HG03103 (cell line): ENCODE data around the gene ROR1.
A peak's percentile ranks its signal among the peaks of the same experiment; 100 is the strongest.
"Not testable (repeated sequence)": the region's sequence is repeated elsewhere in the genome, so short reads cannot be mapped to it uniquely, and the experiment has no call there.

Experiments used
- ATAC-seq: cut with Tn5 transposase; IDR thresholded peaks from one replicate; pipeline ENCODE4 v1.9.1; 2021; ENCODE audit warnings: low read depth; ENCODE audit not compliant: unreplicated experiment

ROR1 gene

GRCh38 chr1:63818567-63819325 lies 44.9 kb downstream of the ROR1 start:
- ATAC-seq, result no peak

GRCh38 chr1:63819795-63820194 lies 46.0 kb downstream of the ROR1 start:
- no peak for ATAC-seq

- ATAC-seq, result no peak
Measured at GRCh38 chr1:63821091-63822005, 47.5 kb downstream of the ROR1 start.

GRCh38 chr1:63822540-63822939 lies 48.7 kb downstream of the ROR1 start:
- no peak for ATAC-seq

GRCh38 chr1:63824451-63824850 lies 50.6 kb downstream of the ROR1 start:
- ATAC-seq, result no peak

GRCh38 chr1:63825111-63825510 lies 51.3 kb downstream of the ROR1 start:
- no peak for ATAC-seq

- not testable (repeated sequence) for ATAC-seq
Measured at GRCh38 chr1:63826246-63826861, 52.5 kb downstream of the ROR1 start.

GRCh38 chr1:63827411-63828321 lies 53.8 kb downstream of the ROR1 start:
- no peak for ATAC-seq

- peak; percentile 98 for ATAC-seq
Measured at GRCh38 chr1:63828322-63829044, 54.7 kb downstream of the ROR1 start.

- ATAC-seq, result no peak
Measured at GRCh38 chr1:63829349-63830327, 55.8 kb downstream of the ROR1 start.

- no peak for ATAC-seq
Measured at GRCh38 chr1:63831409-63831808, 57.6 kb downstream of the ROR1 start.

- no peak for ATAC-seq
Measured at GRCh38 chr1:63833363-63834119, 59.7 kb downstream of the ROR1 start.

GRCh38 chr1:63835128-63835527 lies 61.3 kb downstream of the ROR1 start:
- ATAC-seq, result no peak

- no peak for ATAC-seq
Measured at GRCh38 chr1:63836374-63836773, 62.6 kb downstream of the ROR1 start.

GRCh38 chr1:63836830-63837229 lies 63.0 kb downstream of the ROR1 start:
- ATAC-seq, result no peak

- no peak for ATAC-seq
Measured at GRCh38 chr1:63843010-63843409, 69.2 kb downstream of the ROR1 start.

GRCh38 chr1:63843884-63844283 lies 70.1 kb downstream of the ROR1 start:
- no peak for ATAC-seq

- no peak for ATAC-seq
Measured at GRCh38 chr1:63845346-63845745, 71.5 kb downstream of the ROR1 start.
